ENCODE measurements around the gene ASTL.

- TF ChIP-seq POLR2A (IDR thresholded peaks at IDR 0.05) = no peak
- TF ChIP-seq, protein P1, sequence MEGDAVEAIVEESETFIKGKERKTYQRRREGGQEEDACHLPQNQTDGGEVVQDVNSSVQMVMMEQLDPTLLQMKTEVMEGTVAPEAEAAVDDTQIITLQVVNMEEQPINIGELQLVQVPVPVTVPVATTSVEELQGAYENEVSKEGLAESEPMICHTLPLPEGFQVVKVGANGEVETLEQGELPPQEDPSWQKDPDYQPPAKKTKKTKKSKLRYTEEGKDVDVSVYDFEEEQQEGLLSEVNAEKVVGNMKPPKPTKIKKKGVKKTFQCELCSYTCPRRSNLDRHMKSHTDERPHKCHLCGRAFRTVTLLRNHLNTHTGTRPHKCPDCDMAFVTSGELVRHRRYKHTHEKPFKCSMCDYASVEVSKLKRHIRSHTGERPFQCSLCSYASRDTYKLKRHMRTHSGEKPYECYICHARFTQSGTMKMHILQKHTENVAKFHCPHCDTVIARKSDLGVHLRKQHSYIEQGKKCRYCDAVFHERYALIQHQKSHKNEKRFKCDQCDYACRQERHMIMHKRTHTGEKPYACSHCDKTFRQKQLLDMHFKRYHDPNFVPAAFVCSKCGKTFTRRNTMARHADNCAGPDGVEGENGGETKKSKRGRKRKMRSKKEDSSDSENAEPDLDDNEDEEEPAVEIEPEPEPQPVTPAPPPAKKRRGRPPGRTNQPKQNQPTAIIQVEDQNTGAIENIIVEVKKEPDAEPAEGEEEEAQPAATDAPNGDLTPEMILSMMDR (IDR thresholded peaks at IDR 0.05) = no peak
Observed at GRCh38 chr2:96091141-96091710, 47.1 kb downstream of the ASTL start.
